ENCODE data around the gene PXMP4.

GRCh38 chr20:33660035-33660684, 60.0 kb downstream of the PXMP4 start:
- TF ChIP-seq NR1H2 (CRISPR knock-in tag; IDR thresholded peaks at IDR 0.05) (no peak), TCF7 (CRISPR knock-in tag; IDR thresholded peaks at IDR 0.05; ENCODE audit: low read depth) (no peak), CREB1 (CRISPR knock-in tag; IDR thresholded peaks at IDR 0.05) (no peak)

All from WTC11 (cell line).